NCI-H345 treated with DMSO at 0.1 percent for 48 hours (cell line): ENCODE measurements around the gene ARMS2.

ENCODE experiments used
- DNase-seq: peaks from one replicate; lab custom pipeline; 2025; ENCODE audit not compliant: unreplicated experiment; lab: John Stamatoyannopoulos, UW

Gene ARMS2

DNA sequence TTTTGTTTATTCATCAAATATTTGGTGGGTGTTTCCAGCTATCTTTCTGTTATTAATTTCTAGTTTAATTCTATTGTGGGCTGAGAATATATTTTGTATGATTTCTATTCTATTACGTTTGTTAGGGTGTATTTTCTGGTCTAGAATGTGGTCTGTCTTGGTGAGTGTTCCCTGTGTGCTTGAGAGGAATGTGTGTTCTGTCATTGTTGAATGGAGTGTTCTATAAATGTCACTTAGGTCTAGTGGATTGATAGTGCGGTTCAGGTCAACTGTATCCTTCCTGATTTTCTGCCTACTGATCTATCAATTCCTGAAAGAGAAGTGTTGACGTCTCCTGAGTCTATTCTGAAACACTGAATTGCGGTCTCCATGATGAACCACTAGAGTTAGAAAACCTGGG lies 15.4 kb downstream of the ARMS2 start:
- no peak for DNase-seq

DNA sequence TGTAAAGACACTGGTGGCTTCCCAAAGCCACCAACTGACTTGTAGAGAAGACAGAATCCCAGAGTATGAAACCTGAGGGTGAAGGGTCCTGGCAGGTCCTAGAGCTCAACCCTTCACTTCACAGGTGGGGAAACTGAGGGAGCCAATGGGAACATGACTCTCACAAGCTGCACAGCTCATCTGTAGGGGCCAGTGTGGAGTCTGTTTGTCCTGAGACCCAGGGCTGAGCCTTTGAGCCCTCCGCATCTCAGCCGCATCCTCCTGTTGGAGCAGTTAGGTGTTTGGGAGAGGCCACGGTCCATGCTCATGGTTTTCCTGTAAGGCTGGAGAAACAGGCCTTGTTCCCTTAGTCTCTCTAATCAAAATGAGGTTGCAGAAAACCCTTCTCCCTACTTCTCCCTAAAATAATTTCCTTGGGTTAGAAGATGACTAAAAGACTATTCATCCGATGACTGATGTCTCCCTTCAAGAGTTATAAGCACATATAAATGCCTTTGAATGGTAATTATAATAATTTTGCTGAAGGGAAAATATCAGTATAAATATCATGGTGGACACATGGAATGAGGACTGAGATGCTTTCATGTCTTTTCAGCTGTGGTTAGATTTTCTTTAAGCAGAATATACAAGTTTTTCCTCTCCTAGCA lies 17.2 kb downstream of the ARMS2 start:
- no peak for DNase-seq

DNA sequence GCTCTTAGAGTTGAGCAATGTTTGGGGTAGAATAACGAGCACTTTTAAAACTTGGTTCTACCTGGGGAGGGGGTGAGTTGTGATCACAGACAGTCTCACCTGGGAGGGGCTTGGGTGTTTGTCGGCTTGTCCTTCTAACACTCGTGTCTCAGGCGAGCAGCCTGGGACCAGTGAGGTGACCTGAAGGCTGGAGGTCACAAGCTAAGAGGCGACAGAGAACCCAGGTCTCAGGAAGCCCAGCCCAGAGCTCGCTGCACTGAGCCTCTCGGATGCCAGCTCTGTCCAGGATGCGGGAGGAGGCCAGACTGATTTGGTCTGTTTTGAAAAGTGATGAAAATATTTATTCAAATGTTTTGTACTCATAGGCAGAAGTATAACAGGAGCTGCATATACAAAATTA lies 18.7 kb downstream of the ARMS2 start:
- DNase-seq, result no peak

DNA sequence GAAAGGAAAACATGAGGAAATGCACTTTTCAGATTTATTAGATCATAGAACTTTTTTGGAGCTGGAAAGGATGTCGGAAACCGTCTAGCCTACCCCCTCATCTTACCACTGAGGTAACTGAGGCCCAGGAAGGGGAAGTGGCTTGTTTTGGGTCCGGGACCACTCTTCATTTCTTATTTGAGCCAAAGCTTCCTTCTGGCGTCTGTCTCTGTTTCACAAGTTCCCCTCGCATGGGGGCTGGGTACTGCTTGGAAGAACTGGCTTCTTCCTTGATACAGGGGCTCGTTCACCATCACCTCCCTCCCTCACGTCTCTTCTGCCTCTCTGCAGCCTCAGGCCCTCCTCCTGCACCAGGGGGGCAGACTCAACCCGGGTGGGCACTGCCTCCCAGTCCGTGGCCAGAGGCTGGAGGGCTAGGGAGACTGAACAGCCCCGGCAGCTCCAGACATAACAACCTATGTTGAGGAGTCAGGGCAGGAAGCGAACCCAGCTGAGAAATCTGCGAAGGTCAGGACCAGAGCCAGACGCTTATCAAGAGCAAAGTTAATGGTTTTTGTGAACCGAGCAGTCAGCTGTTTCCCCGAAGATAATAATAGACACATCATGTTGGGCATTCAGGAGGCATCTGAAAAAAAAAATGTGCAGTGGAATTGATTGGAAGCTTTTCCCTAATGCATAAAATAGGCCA lies 19.8 kb downstream of the ARMS2 start:
- DNase-seq, result no peak

DNA sequence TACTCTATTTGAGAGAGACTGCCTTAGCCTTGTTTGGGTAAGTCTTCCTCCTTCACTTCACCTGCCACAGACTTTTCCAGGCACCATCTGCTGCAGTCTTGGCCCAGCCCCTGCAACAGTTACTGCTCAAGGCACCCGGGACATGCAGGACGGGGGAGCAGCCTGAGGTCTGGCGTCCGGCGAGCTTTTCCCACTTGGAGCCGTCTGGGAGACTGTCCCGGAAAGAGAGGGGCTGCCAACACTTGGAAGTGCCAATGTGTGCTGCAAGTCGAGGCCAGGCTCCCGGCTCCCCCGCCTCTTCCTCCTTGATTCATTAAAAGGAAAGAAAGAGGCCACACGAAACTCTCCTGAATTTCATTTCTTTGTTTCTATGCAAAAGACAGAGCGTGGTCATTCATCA lies 20.6 kb downstream of the ARMS2 start:
- no peak for DNase-seq

DNA sequence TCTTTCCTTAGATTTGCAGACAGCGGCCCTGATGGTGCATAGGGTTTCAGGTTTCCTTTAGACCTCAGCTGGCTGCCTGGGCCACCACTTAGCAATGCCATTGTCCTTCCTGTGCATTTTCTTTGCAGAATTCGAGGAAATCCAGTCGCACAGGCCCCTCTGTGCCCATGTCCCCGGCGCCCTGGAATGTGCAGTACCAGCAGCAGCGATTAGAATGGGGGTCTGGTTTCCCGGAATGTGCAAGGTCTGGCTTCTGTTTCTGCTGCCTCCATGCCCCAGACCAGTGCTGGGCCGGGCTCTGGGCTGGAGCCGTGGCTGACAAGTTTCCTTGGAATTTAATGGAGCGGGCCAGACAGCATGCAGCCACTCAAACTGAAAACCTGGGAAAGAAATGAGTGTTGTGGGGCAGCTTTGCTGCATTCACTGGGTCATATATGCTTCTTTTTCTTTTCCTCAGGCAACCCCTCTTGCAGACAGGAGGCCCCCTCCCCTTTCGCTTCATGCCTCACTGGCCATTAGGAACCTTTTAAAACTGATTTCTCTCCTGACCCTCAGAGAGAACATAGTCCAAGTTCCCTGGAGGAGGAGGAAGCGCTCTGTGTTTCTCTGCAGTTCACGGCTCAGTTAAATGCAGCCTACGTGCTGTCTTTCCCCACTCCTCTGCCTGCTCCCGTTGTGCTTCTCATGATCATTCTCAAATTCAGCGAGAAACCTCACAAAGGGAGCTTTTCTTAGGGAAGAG lies 21.3 kb downstream of the ARMS2 start:
- no peak for DNase-seq

DNA sequence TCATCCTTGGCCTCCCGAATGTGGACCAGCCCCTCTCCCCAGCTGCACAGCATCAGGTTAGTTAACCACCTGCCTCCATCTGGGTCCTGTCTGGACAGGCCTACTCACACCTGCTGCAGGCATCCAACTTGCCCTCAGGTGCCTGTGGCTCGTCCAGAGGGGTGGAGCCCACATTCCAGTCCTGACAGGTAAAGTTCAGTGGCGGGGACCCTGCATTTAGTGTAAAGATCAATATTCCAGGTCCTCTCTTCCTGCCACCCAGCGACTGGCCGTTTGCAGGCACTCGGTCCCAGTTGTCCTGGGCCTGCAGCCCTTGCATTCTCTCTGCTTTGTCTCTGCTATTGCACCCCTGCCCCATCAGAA lies 21.9 kb downstream of the ARMS2 start:
- peak; percentile 50 for DNase-seq

DNA sequence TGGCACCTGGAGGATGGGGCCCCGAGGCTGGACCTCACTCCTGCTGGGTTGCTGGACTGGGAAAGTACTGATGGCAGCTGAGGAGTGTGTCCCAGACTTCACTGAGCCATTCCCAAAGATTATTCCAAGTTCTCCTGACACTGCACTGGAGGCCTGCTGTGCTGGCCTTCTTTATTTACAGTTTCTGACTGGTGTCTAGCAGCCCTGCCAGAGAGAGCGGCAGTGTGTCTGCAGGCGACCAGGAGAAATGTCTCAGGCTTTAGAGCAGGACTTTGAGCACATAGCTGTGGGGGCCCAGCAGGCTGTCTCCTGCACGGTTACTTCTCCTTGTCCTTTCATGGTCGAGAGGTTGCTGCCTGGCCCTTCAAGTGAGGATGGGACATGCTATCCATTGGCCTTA lies 23.0 kb downstream of the ARMS2 start:
- DNase-seq, result no peak

DNA sequence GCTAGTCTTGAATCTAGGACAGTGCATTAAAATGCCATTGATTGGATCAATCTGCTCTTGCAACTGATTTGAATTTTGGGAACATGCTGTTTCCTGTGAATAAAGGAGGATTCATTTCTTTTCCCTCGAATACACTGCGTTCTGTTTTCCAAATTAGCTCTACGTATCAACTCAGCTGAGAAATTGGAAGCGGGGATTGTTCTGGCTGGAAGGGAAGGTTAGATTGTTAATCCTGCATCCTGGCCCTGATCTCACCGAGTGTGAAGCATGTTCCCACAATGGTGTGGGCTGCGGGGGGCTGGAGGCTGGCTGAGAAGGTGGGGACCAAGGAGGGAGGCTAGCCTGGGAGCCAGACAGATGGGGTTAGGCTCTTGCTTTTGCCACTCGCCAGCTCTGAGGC lies 24.5 kb downstream of the ARMS2 start:
- no peak for DNase-seq

DNA sequence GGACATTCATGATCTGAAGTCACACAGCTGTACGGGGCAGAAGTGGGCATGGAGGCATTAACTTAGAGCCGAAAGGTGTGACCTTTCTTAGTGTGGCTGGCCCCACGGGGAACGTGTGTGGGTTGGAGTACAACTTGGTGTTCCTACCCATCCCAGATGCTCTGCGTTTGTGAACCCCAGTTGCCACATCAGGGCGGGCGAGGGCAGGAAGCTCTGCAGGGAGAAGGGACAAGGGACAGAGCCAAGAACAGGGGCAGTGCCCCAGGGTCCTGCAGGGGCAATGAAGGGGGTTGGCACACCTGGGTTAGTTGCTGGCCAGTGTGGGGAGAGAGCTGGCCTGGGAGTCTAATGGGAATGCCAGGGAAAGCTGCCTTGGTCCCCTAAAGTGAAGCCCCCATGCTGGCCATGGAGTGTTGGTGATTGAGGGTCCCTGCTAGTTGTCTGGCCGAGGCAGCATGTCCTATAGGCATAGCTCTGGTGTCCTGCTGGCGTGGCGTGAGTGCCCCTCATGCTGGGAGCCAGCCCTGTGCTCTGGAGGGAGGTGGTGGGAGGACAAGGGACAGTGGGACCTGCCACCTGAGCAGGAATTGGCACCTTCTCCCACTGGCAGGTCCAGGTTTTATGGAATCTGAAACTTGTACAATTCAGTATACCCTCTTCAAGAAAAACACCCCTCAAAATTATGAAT lies 25.8 kb downstream of the ARMS2 start:
- DNase-seq, result no peak

DNA sequence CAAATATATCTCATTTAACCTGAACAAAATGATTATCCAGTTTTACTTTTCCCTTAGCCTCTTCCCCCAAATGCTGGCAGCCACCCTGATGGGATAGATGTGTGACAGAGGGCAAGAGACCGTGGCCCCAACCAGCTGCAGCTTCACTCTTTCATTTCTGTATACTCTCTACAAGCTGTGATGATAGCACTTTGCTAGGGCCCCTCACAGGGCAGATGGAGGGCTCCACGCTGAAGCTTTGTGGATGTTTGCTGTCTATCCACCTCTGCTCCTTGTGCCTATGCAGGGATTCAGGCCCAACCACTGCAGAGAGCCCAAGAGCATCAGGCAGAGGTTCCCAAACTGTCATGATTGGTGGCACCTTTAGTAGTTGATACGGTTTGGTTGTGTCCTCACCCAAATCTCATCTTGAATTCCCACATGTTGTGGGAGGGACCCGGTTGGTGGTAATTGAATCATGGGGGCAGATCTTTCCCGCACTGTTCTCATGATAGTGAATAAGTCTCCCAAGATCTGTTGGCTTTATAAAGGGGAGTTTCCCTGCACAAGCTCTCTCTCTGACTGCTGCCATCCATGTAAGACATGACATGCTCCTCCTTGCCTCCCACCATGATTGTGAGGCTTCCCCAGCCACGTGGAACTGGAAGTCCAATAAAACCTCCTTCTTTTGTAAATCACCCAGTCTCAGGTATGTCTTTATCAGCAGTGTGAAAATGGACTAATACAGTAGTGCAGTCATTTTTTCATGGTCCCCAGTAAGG lies 27.0 kb downstream of the ARMS2 start:
- DNase-seq, result no peak

DNA sequence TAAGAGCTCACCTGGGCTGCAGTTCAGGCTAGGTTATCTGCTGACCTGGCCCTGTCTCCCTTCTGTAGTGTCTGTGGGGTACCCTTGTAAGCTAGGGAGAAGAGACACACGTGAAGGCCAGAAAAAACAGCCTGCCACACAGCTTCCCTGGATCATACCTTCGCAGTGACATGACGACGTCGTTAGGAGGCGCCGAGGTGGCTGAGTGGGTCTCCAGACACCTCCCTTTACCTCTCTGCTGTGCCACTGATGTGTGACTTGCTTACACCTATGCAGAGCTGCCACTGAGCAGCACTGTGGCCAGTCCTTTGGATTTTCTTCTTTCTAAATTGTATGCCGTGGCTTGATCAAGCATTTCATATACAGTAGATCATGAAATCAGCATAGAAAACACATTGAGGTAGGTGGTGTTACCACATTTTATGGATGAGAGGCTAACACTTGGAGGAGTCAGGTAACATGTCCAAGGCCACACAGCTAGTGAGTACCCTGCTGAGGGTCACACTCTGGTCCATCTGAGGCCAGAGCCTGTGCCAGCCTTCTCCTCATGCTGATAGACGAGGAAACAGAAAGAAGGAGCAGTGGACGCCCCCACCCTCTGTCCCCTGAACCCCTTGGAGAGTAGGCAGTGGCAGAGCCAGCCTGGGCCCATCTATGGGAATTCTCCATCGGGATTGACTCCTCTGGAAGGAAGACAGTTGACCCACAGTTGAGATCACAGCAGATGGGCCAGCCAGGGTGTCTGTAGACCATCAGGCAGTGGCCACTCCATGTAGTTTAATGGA lies 30.0 kb downstream of the ARMS2 start:
- DNase-seq, result no peak

DNA sequence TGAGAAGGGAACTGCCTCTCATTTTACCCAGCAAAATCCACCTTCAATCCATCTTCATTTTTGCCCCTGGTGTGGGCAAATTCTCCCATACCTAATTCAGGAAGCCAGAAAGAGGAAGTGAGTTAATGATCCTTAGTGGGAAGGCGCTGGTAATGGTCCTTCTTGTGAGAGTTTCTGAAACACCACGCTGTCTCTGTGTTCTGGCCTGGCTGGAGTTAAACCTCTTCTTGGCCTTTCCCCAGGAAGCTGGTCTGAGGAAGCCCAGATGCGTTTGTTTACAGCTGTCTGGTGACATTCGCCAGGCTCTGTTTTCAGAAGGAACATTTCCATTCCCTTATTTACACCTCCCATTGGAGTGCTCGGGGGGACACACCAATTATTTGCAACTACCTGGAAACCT lies 31.2 kb downstream of the ARMS2 start:
- no peak for DNase-seq

DNA sequence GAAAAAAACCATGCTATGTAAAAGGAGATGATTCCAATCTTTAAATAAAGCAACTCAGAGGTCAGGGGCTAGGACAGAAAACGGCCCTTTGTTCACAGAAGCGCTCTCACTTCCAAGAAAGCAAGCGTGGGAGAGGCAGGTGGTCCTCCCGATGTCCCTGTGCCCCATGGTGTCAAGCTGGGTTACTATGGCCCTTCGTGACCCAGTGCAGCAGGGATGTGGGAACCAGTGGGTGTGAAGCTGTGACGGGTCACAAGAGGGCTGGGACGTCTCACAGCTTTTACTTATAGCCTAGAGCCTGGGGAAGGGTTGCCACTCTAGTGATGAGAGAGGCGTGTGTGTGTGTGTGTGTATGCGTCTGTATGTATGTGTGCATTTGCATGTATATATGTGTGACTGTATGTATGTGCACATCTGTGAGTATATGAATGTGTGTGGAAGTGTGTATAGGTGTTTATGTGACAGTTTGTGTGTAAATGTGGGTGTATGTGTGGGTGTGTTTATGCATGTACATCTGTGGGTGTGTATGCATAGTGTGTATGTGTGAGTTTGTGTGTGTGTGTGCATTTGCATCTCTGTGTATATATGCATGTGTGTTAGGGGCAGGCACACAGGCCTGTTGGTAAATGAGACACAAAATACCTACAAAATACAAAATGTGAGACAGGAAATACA lies 32.1 kb downstream of the ARMS2 start:
- no peak for DNase-seq

DNA sequence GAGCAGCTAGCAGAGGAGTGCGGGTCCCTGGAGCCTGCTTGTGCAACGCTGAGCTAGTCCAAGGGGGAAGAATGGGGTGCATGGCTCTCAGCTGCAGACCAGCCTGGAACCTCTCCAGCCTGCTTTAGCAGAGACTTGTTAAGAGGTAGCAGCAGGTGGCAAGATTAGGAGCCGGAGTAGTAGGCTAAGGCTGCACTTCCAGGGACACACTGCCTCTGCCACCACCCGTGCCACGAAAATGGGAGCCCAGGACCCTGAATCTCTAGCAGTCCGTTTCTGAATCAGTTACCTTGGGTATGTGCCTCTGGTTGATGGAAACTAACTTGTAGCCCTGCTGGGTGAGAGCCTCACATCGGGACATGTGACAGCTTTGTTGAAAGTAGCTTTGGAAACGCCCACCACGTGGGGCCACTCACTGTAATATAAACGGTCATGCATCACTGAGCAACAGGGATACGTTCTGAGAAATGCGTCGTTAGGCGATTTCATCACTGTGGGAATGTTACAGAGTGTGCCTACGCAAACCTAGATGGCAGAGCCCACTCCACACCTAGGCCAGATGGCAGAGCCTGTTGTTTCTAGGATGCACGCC lies 32.8 kb downstream of the ARMS2 start:
- DNase-seq, result peak; percentile 39

DNA sequence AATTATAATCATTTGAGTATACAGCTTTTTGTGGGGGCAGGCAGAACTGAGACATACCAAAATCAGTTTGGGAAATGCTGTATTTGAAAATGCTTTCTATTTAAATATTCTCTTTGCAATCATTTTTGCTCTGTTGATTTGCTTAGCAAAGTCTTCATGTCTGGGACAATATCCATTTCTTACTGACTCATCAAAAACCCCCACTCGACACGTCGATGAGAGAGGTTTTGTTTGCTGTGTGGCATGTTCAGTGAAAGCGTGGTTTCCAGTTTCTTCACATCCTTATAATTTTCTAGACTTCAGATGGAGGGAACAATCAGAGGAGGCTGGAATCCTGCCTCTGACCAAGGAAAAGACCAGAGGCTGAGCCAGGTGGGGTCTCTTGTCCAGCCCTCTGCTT lies 35.8 kb downstream of the ARMS2 start:
- no peak for DNase-seq

DNA sequence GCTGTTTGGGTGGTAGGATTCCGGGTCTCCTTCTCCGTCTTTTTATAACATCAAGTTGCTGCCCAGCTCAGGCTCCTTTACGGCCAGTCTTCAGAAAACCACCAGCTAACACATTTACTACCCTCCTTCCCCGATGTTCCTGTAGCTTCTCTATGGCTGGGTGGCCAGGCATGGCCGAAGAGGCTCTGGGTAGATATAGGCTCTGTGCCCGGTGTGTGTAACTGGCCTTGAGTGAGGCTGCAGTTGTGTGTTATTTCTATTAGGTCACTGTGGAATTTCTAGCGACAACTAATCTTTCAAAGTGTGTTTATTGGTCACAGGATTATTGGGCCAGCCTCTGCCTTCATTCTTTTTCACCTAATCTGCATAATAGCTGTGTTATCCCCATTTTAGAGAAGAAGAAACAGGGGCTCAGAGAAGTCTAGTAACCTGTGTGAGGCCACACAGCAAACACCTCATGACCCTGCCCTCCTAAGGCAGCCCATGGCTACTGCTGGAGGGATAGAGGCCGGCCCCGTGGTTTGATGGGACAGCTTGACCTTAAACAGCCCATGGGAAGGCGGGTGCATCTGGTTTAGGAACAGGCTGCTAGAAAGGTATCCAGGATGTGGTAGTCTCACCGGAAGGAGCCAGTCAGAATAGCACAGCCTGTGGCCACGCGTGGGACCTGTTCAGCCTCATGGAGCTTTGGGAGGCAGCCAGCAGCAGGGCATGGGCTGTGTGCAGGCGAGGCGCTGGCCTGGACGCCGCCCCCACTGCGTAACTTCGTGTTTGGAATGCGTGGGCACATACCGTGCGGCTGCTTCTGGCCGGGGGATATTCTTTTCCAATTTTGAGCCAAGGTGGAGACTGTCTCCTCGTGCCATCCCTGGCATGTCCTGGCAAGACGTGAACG lies 36.6 kb downstream of the ARMS2 start:
- DNase-seq, result no peak

DNA sequence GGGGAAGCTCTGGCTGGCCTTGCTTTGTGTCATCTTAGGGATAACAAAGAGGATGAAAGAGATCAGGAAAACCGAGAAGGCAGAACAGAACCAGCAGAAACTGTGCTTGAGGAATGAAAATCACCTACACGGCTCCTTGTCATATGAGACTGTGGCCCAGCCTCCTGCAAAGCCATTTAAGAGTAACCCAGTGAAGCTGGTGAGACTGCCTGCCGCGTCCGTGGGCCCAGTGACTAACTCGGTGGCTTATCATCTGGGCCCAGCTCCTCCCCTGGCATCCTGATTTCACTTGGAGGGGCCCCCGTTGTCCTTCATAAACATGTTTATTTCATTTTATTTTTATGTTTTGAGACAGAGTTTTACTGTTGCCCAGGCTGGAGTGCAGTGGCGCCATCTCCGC lies 37.6 kb downstream of the ARMS2 start:
- DNase-seq, result no peak
